ENCODE data around the gene GPSM1. TPM values are rescaled to one million over a fixed set of nuclear protein-coding genes. Genes with fewer than 3 reads are reported as not detected.

The GPSM1 gene
- total RNA-seq, 2 experiments from 2014 or later: 9.1 to 11.0 TPM

DNA sequence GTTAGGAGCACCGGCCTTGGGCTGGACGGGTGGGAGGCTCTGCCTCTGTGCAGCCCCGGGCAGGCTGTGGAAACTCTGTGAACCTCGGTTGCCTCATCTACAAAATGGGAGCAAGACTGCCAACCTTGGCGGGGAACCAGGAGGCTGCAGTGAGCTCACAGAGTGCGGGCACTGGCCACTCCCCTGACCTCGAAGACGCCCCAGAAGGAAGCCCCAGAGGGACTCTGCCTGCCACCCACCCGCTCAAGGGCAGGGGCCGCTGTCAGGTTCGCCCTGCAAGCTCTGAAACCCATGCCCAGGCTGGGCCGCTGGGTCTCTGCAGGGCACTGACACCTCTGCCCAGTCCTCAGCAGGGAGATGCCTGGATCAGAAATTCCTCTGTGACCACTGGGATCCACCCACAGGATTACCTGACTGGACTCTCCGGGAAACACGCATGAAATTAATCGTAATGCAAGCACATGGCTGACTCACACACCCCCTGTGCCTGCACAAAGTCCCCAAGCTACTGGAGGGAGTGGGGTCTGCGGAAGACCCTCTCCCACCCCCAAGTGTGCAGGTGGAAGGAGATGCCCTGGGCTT, 30.8 kb upstream of the GPSM1 start:
- no peaks in the 10 kb centered on the region for H3K27me3 Mint-ChIP-seq
- H3K4me3 Mint-ChIP-seq: no peak overlapping the region
- no peaks in the 10 kb centered on the region for H3K36me3 Mint-ChIP-seq
- H3K9me3 Mint-ChIP-seq: no peaks in the 10 kb centered on the region
- H3K27ac Mint-ChIP-seq: no peak overlapping the region
- no peaks in the 10 kb centered on the region for H3K4me1 Mint-ChIP-seq
- no peak for DNase-seq

DNA sequence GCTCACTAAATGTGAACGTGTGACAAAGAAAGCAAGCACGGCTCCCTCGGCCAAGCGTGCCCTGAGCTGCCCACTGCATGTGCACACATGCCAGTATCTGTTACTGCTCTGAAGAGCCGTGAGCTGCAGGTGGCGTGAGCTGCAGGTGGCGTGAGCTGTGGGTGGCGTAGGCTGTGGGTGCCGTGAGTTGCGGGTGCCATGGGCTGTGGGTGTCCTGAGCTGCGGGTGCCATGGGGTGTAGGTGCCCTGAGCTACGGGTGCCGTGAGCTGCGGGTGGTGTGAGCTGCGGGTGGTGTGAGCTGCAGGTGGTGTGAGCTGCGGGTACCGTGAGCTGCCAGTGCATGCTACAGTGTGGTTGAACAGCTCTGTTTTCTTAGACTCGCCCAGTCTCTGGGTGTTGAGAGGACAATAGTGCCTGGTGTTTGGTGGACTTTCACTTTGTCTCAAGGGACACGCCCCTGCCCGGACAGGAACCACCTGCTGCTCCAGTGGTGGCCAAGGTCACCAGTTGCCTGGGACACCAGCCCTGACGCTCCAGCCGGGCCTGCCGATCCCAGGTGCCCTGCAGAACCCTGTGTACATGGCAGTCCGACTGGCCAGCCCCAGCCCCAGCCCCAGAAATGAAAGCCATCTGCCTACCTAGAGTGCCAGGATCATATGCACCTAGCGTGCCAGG, 30.2 kb upstream of the GPSM1 start:
- H3K27me3 Mint-ChIP-seq: no peaks in the 10 kb centered on the region
- DNase-seq: no peak
- no peaks in the 10 kb centered on the region for H3K9me3 Mint-ChIP-seq
- H3K4me1 Mint-ChIP-seq: no peaks in the 10 kb centered on the region
- H3K4me3 Mint-ChIP-seq: no peak overlapping the region
- no peak overlapping the region for H3K27ac Mint-ChIP-seq
- H3K36me3 Mint-ChIP-seq: no peaks in the 10 kb centered on the region

- Mint-ChIP-seq H3K4me3 (no peak overlapping the region), H3K27me3 (no peaks in the 10 kb centered on the region), H3K4me1 (no peaks in the 10 kb centered on the region), H3K36me3 (no peaks in the 10 kb centered on the region), H3K9me3 (no peaks in the 10 kb centered on the region), H3K27ac (no peak overlapping the region)
- DNase-seq: no peak
Observed at GRCh38 chr9:136297766-136298735, 29.3 kb upstream of the GPSM1 start.

DNA sequence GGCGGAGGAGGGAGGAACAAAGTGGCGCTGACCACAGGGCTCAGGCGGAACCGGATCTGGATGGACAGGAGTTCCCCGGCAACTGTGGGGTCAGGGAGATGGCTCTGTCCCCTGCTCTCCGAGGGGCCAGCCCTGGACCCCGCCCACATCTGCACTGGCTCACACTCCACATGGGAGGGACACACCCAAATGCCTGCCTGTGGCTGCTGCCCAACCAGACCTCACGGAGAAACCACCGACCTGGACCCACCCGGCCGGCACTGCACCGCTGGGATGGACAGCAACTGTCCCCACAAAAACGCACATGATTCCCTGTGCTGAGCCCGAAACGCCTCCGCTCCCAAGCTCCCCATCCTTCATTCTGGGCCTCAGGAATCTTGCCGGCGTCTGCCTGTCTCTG, 28.2 kb upstream of the GPSM1 start:
- no peak for DNase-seq
- Mint-ChIP-seq H3K36me3 (no peaks in the 10 kb centered on the region), H3K27ac (no peak overlapping the region), H3K4me3 (no peak overlapping the region), H3K9me3 (no peaks in the 10 kb centered on the region), H3K4me1 (no peaks in the 10 kb centered on the region), H3K27me3 (no peaks in the 10 kb centered on the region)

- no peaks in the 10 kb centered on the region for H3K4me1 Mint-ChIP-seq
- no peaks in the 10 kb centered on the region for H3K27me3 Mint-ChIP-seq
- no peaks in the 10 kb centered on the region for H3K36me3 Mint-ChIP-seq
- DNase-seq: no peak
- no peak overlapping the region for H3K4me3 Mint-ChIP-seq
- H3K27ac Mint-ChIP-seq: no peak overlapping the region
- H3K9me3 Mint-ChIP-seq: no peaks in the 10 kb centered on the region
Observed at GRCh38 chr9:136299541-136299940, 27.8 kb upstream of the GPSM1 start.

DNA sequence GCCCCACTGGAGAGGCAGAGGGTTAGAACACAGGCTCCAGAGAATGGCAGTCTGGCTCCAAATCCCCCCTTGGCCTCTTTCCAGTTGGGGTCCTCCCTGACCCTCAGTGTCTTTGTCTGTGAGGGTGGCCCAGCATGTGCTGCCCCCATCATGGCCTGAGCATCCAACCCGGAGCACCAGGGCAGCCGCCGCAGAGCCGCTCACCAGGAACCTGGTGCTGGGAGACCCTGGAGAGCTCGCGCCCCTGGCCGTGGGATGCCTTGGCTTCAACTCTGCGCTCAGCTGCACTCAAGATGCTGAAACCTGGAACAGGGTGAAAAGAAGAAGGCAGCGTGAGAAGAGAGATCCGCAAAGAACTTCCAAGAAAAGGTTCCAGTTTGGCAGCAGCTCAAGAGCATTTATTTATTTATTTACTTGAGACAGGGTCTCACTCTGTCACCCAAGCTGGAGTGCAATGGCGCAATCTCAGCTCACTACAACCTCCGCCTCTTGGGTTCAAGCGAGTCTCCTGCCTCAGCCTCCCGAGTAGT, 27.3 kb upstream of the GPSM1 start:
- no peak for DNase-seq
- no peaks in the 10 kb centered on the region for H3K9me3 Mint-ChIP-seq
- no peaks in the 10 kb centered on the region for H3K36me3 Mint-ChIP-seq
- H3K4me3 Mint-ChIP-seq: no peak overlapping the region
- H3K27ac Mint-ChIP-seq: no peak overlapping the region
- H3K27me3 Mint-ChIP-seq: no peaks in the 10 kb centered on the region
- no peaks in the 10 kb centered on the region for H3K4me1 Mint-ChIP-seq

DNA sequence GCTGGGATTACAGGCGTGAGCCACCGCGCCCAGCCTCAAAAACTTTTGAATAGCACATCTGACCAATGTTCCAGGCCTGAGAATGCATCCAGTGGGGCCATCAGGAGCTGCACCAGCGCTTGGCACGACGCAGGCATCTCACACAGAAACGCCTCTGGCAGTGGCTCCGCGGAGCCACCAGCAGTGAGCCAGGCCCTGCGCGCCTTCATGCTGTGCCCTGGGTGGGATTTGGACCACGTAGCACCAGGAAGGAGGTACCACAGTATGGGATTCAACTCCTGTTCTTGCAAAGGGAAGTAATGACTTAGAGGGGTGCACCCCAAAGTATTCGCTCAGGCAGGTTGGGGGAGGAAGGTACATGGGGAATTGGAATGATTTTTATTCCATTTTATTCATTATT, 26.5 kb upstream of the GPSM1 start:
- no peaks in the 10 kb centered on the region for H3K36me3 Mint-ChIP-seq
- H3K4me1 Mint-ChIP-seq: no peaks in the 10 kb centered on the region
- no peak overlapping the region for H3K4me3 Mint-ChIP-seq
- no peaks in the 10 kb centered on the region for H3K9me3 Mint-ChIP-seq
- DNase-seq: no peak
- H3K27me3 Mint-ChIP-seq: no peaks in the 10 kb centered on the region
- H3K27ac Mint-ChIP-seq: no peak overlapping the region

DNA sequence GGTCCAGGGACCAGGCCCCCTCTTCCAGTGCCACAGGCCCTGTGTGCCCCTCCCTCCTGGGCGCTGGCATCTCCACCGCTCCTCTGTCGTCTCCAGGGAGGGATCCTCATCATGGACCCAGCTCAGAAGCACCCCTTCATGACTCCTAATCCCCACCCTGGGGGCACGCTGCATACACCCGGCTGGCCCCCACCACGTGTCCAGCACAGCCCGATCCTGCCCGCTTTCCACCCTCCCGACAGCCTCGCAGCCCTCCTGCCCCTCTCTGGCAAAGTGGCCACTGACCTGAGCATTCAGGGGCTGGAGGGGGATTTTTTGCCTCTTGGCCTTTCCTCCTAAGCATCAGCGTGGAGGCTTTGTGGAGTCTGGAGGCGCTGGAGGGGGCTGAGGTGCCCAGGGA, 24.8 kb upstream of the GPSM1 start:
- H3K27me3 Mint-ChIP-seq: no peaks in the 10 kb centered on the region
- DNase-seq: no peak
- no peak overlapping the region for H3K4me3 Mint-ChIP-seq
- peaks cover 2% of the 10 kb centered on the region for H3K4me1 Mint-ChIP-seq
- H3K9me3 Mint-ChIP-seq: no peaks in the 10 kb centered on the region
- H3K36me3 Mint-ChIP-seq: no peaks in the 10 kb centered on the region
- no peak overlapping the region for H3K27ac Mint-ChIP-seq

DNA sequence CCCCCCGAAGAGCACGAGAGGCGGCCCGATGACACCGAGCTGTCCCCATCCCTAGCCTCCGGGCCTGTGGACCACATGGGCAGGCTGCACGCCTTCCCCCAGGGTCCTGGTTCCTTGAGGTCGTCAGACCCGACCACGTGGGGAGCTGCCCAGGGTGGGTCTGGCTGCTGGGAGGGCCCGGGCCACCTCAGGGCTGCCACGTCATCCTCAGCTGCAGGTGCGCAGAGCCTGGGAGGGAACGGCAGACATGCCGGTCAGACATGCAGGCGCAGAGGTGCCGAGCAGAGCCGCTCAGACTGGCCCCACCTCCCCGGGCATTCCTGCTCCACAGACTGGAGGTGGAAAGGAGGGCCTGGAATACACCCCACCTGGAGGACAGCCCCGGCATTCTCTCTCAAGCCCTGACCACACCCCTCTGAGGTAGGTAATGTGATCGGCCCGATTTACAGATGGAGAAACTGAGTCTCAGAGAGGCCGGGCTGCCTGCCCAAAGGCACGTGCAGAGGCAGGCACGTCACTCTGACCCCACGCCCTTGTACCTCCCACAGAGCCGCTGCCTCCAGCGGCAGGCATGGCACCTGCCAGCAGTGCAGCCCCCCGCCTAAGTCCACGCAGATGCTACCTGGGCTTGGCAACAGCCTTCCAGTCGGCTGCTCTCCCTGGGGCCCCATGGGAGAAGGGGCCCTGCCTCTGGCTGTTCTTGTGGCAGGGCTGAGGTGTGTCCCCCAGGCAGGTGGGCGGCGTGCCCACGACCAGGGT, 24.1 kb upstream of the GPSM1 start:
- Mint-ChIP-seq H3K4me3 (no peak overlapping the region), H3K9me3 (no peaks in the 10 kb centered on the region), H3K36me3 (no peaks in the 10 kb centered on the region), H3K4me1 (peaks cover 2% of the 10 kb centered on the region), H3K27ac (no peak overlapping the region), H3K27me3 (no peaks in the 10 kb centered on the region)
- no peak for DNase-seq

GRCh38 chr9:136303825-136304416, 23.4 kb upstream of the GPSM1 start, which contains the start of gene CCDC187:
Gene CCDC187, minus strand, starts transcription at chr9:136304094. Its CDS starts 264 bp downstream, at chr9:136303830.
- Mint-ChIP-seq H3K4me1 (peaks cover 2% of the 10 kb centered on the region), H3K27ac (no peak within 1 kb of the TSS), H3K4me3 (no peak within 1 kb of the TSS), H3K36me3 (no peaks in the 10 kb centered on the region), H3K27me3 (no peaks in the 10 kb centered on the region), H3K9me3 (no peaks in the 10 kb centered on the region)
- no peak for DNase-seq

DNA sequence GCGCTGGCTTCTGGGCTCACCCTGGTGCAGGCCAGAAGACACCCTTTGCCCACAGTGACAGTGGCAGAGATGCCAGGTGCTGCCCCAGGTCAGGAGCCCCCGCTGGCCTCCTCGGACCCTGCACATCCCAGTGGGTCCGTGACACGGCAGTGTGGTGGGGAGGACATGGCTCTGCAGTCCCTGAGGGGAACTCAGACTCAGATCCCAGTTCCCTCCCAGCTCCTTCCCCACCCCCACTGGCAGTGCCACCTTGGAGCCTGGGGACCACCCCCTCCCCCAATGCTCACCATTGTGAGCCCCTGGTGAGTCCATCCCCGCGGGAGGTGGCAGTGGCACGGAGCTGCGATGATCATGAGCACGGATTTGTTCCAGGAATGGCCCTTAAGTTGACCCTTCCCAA, 22.9 kb upstream of the GPSM1 start:
- Mint-ChIP-seq H3K36me3 (no peaks in the 10 kb centered on the region), H3K4me1 (peaks cover 2% of the 10 kb centered on the region), H3K27me3 (no peaks in the 10 kb centered on the region), H3K9me3 (no peaks in the 10 kb centered on the region), H3K27ac (no peak overlapping the region), H3K4me3 (no peak overlapping the region)
- DNase-seq: no peak

DNA sequence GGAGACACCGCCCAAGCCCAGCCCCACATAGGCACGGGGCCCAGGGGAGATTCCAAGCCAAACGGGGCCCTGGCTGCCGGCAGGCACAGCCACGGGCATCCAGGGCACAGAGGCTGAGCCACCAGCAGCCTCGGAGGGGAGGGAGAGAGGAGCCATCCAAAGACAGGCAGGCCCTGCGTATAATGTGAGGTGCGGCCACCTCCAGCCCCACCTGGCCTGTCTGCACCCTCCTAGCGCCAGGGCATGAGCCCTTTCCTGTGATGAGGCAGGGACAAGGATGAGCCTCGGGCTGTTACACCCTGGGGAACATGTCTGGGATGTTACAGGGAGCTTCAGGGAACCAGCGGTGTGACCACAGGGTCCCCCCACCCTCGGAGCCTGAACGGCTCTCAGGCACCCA, 22.4 kb upstream of the GPSM1 start:
- no peak overlapping the region for H3K4me3 Mint-ChIP-seq
- H3K4me1 Mint-ChIP-seq: peaks cover 2% of the 10 kb centered on the region
- H3K27me3 Mint-ChIP-seq: no peaks in the 10 kb centered on the region
- H3K9me3 Mint-ChIP-seq: no peaks in the 10 kb centered on the region
- H3K36me3 Mint-ChIP-seq: no peaks in the 10 kb centered on the region
- no peak overlapping the region for H3K27ac Mint-ChIP-seq
- DNase-seq: no peak

- Mint-ChIP-seq H3K27ac (no peak overlapping the region), H3K9me3 (no peaks in the 10 kb centered on the region), H3K27me3 (no peaks in the 10 kb centered on the region), H3K36me3 (no peaks in the 10 kb centered on the region), H3K4me3 (no peak overlapping the region), H3K4me1 (peaks cover 2% of the 10 kb centered on the region)
- DNase-seq: no peak
Observed at GRCh38 chr9:136305804-136306203, 21.5 kb upstream of the GPSM1 start.
